NCI-H524 treated with DMSO at 0.1 percent for 48 hours (cell line): ENCODE measurements around the gene OR10K2.

ENCODE experiments used
- DNase-seq: peaks from one replicate; lab custom pipeline; 2025; lab: John Stamatoyannopoulos, UW

Gene OR10K2

DNA sequence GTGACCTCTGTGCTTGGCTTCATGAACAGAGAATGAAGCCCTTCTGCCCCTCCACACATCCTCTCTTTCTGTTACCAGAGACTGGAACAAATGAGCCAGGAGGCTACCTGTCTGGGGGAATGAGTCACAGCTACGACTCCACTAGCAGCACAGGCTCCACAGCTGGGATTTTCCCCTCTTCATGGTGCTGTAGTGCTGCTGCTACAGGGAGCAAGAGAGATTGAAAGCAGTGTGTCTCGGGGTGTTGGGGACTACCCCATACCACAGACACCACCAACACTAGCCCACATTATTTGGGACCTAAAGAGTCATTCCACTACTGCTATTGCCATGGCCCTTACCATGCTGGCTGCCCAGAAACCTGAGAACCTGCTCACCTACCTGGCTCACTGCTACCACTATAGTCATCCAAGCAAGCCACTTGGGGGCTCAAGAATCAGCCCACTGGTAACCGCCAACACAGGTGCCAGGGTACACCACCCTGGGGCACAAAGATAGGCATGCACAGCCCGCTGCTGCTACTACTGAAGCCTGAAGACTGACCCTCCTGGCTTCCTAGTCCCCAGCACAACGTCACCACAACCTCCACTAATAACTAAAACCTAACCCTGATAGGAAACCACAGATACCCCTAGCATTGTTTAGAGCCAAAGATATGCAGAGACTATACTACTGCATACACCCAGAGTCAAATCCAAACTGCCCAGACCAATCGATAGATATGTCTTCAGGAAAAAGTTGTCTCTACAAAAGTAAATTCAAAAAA is 54.7 kb downstream of the OR10K2 start:
- no peak for DNase-seq
